ENCODE measurements around the gene FAM222A.

GRCh38 chr12:109705291-109705690 is 8.3 kb upstream of the FAM222A start:
- no peak for TF ChIP-seq CTCF (IDR thresholded peaks at IDR 0.05)
- no peak for TF ChIP-seq SIN3A (IDR thresholded peaks at IDR 0.05; ENCODE audit: borderline replicate concordance, insufficient read depth, low read depth, low read length)
- no peak for TF ChIP-seq TCF7L2 (IDR thresholded peaks at IDR 0.05; ENCODE audit: low read depth, low read length)
- no peak for TF ChIP-seq POLR2AphosphoS5 (IDR thresholded peaks at IDR 0.05; ENCODE audit: low read depth, low read length)
